HCT116 (cell line): ENCODE measurements around the gene TET3. TPM values are rescaled to one million over a fixed set of nuclear protein-coding genes. Genes with fewer than 3 reads are reported as not detected.
A peak's percentile ranks its signal among the peaks of the same experiment; 100 is the strongest.

Source experiments
- ATAC-seq: fragments of 200-7000 bp; cut with Tn5 transposase; 2 replicates; pipeline ENCODE4 v1.9.1; 2020; ENCODE audit warnings: mild to moderate bottlenecking, moderate library complexity
- BruUV-seq: library from RNA; stranded (reverse); fragments of 400-500 nt; replicated peaks from 2 replicates; lab custom pipeline; 2021; lab: Mats Ljungman, UMichigan
- CTCF ChIA-PET: fragments of 300-600 bp; sonication (Branson Sonifier 250); formaldehyde crosslinking; loops from one replicate; lab custom pipeline; 2021; ENCODE audit warnings: antibody characterized with exemption; lab: Charles Lee
- POLR2A ChIA-PET: fragments of 300-600, 350-600 bp; sonication (Branson Sonifier 250); formaldehyde crosslinking; loops from one replicate; lab custom pipeline; 2021; ENCODE audit warnings: antibody characterized with exemption; lab: Charles Lee
- RAD21 ChIA-PET, 2 experiments: fragments of 300-600 bp; sonication (Branson Sonifier 250); formaldehyde crosslinking; loops; one replicate each; lab custom pipeline; 2023; ENCODE audit warnings: low total read pairs in 2 of 2; ENCODE audit not compliant: uncharacterized antibody in 2 of 2, unreplicated experiment in 2 of 2, low non-redundant PET in 1 of 2; lab: Charles Lee
- DNase-seq: peaks from one replicate; pipeline ENCODE4 v3.0.0-alpha.2; 2010; ENCODE audit warnings: low read depth, low spot score
- H2AFZ ChIP-seq: fragments of 200-600 bp; shearing (Covaris generic), sonication (generic); 2 replicates; pipeline ENCODE4 v1.6.1; 2017; ENCODE audit warnings: low read depth, mixed run types, mixed read lengths, antibody characterized with exemption, low read length; ENCODE audit not compliant: poor library complexity, severe bottlenecking
- H3K27ac ChIP-seq: 2 replicates; pipeline ENCODE4 v1.5.1; 2012; ENCODE audit warnings: low read depth, low read length
- H3K27me3 ChIP-seq: fragments of 200-600 bp; sonication (generic); 2 replicates; pipeline ENCODE4 v1.6.1; 2016; ENCODE audit warnings: mixed run types, low read length, mixed read lengths; ENCODE audit not compliant: insufficient read depth
- H3K36me3 ChIP-seq, 2 experiments: fragments of 200-500 bp in 1 of 2; fragments of 200-600 bp in 1 of 2; sonication (Bioruptor generic) in 1 of 2; sonication (generic) in 1 of 2; 2 replicates each; pipeline versions ENCODE4 v1.5.1 to v1.6.1; 2014 to 2016; ENCODE audit warnings: low read length in 2 of 2, inconsistent platforms in 1 of 2, mixed read lengths in 1 of 2, mixed run types in 1 of 2; ENCODE audit not compliant: insufficient read depth in 2 of 2, control insufficient read depth in 1 of 2
- H3K4me1 ChIP-seq, 2 experiments: fragments of 200-600 bp in 1 of 2; sonication (generic) in 1 of 2; 2 replicates each; pipeline versions ENCODE4 v1.5.1 to v1.6.1; 2012 to 2017; ENCODE audit warnings: low read length in 2 of 2, inconsistent platforms in 1 of 2, mild to moderate bottlenecking in 1 of 2, mixed read lengths in 1 of 2, mixed run types in 1 of 2, moderate library complexity in 1 of 2; ENCODE audit not compliant: insufficient read depth in 2 of 2, control insufficient read depth in 1 of 2
- H3K4me2 ChIP-seq: fragments of 200-600 bp; sonication (generic); 2 replicates; pipeline ENCODE4 v1.6.1; 2017; ENCODE audit warnings: mixed run types, low read length, mixed read lengths
- H3K4me3 ChIP-seq, 2 experiments: fragments of 200-600 bp in 1 of 2; sonication (generic) in 1 of 2; replicated peaks in 1 of 2; 2 replicates each; pipeline ENCODE4 v1.5.1; 2011 to 2016; ENCODE audit warnings: low read length in 2 of 2, control low read depth in 1 of 2, low read depth in 1 of 2, mild to moderate bottlenecking in 1 of 2, mixed read lengths in 1 of 2, mixed run types in 1 of 2
- H3K79me2 ChIP-seq: fragments of 200-600 bp; sonication (generic); 2 replicates; pipeline ENCODE4 v1.6.1; 2017; ENCODE audit warnings: mild to moderate bottlenecking, mixed run types, low read length, moderate library complexity, mixed read lengths; ENCODE audit not compliant: insufficient read depth
- H3K9ac ChIP-seq: fragments of 200-600 bp; sonication (generic); 2 replicates; pipeline ENCODE4 v1.6.1; 2016; ENCODE audit warnings: low read length, mixed read lengths
- H3K9me2 ChIP-seq: fragments of 200-600 bp; sonication (generic), shearing (Covaris generic); 2 replicates; pipeline ENCODE4 v1.6.1; 2017; ENCODE audit warnings: mixed run types, mild to moderate bottlenecking, moderate library complexity; ENCODE audit not compliant: insufficient read depth
- H3K9me3 ChIP-seq, 2 experiments: fragments of 200-500 bp in 1 of 2; fragments of 200-600 bp in 1 of 2; sonication (Bioruptor generic) in 1 of 2; sonication (generic) in 1 of 2; 2 replicates each; pipeline ENCODE4 v1.6.1; 2014 to 2017; ENCODE audit warnings: low read length in 2 of 2, mixed read lengths in 2 of 2, inconsistent platforms in 1 of 2, low read depth in 1 of 2, mild to moderate bottlenecking in 1 of 2, mixed run types in 1 of 2, moderate library complexity in 1 of 2; ENCODE audit not compliant: control insufficient read depth in 1 of 2, insufficient read depth in 1 of 2
- H4K20me1 ChIP-seq: fragments of 200-600 bp; sonication (generic), shearing (Covaris generic); 2 replicates; pipeline ENCODE4 v1.6.1; 2017; ENCODE audit warnings: mixed run types, mild to moderate bottlenecking, moderate library complexity; ENCODE audit not compliant: insufficient read depth
- EZH2 ChIP-seq: fragments of 200-600 bp; sonication (generic); IDR thresholded peaks from 2 replicates; pipeline ENCODE4 v1.6.1; 2017; ENCODE audit warnings: antibody characterized with exemption, mixed run types
- FOSL1 ChIP-seq: IDR thresholded peaks from 2 replicates; pipeline ENCODE4 v1.6.1; 2012; ENCODE audit warnings: low read depth
- MAX ChIP-seq: IDR thresholded peaks from 2 replicates; pipeline ENCODE4 v1.6.1; 2012
- POLR2AphosphoS5 ChIP-seq: IDR thresholded peaks from 2 replicates; pipeline ENCODE4 v1.6.1; 2011; ENCODE audit warnings: mild to moderate bottlenecking, low read depth, low read length, moderate library complexity
- SRF ChIP-seq: IDR thresholded peaks from 2 replicates; pipeline ENCODE4 v1.6.1; 2012; ENCODE audit warnings: low read depth
- YY1 ChIP-seq: IDR thresholded peaks from 2 replicates; pipeline ENCODE4 v1.6.1; 2011; ENCODE audit warnings: low read length, low read depth, moderate library complexity, mild to moderate bottlenecking; ENCODE audit not compliant: insufficient replicate concordance; ENCODE audit errors: extremely low read depth
- ZBTB33 ChIP-seq: IDR thresholded peaks from 2 replicates; pipeline ENCODE4 v1.6.1; 2011; ENCODE audit warnings: mild to moderate bottlenecking, low read length, moderate library complexity; ENCODE audit not compliant: insufficient replicate concordance; ENCODE audit errors: extremely low read depth
- ZFX ChIP-seq: fragments of 450-650 bp; IDR thresholded peaks from 2 replicates; pipeline ENCODE4 v1.6.1; 2017
- ZNF274 ChIP-seq: fragments of 200-500 bp; sonication (Bioruptor generic); IDR thresholded peaks from 2 replicates; pipeline ENCODE4 v1.6.1; 2014; ENCODE audit warnings: mild to moderate bottlenecking, low read depth, low read length, inconsistent platforms
- intact Hi-C: fragments of 100-400 bp; cut with micrococcal nuclease; formaldehyde crosslinking; loops from 2 replicates; pipeline ENCODE4 v1.10.0; 2022
- total RNA-seq: library from RNA; stranded (reverse); gene quantifications from one replicate; pipeline ENCODE4 v1.2.1, GENCODE V29; 2021; ENCODE audit not compliant: unreplicated experiment

The TET3 gene
- total RNA-seq, 1 experiment from 2014 or later, result 15.4 TPM

- no peak overlapping the region for H2AFZ ChIP-seq
- ChIA-PET RAD21 (no interaction called here), CTCF (no interaction called here)
Observed at GRCh38 chr2:73992036-73992435, 7.3 kb downstream of the TET3 start.

GRCh38 chr2:73993376-73993775 lies 8.7 kb downstream of the TET3 start:
- TF ChIP-seq FOSL1 (no peak), YY1 (no peak), ZFX (no peak), ZBTB33 (no peak), ZNF274 (no peak), MAX (no peak)
- TF ChIP-seq, all 23 proteins: peak for 0
- ChIA-PET POLR2A (no interaction called here), CTCF (no interaction called here), RAD21 (no interaction called here)
- Histone ChIP-seq H3K27me3 (no peaks in the 10 kb centered on the region), H3K9me2 (no peaks in the 10 kb centered on the region), H2AFZ (no peak overlapping the region), H3K4me1 (peaks cover 7 to 51% of the 10 kb centered on the region in 2 experiments; a peak in 3 of 4 replicates), H3K27ac (no peak overlapping the region), H3K4me3 (0 out of 4 replicates have a peak overlapping the region, but pooled peaks of 1 of the 2 experiments have one; percentile 10), H3K79me2 (peaks cover 99% of the 10 kb centered on the region), H4K20me1 (no peaks in the 10 kb centered on the region; the same call in 1 of the 2 replicates), H3K9ac (no peak overlapping the region), H3K9me3 (no peaks in the 10 kb centered on the region), H3K36me3 (peaks cover 2 to 24% of the 10 kb centered on the region in 2 experiments; a peak in 1 of 4 replicates), H3K4me2 (peak overlapping the region; percentile 52)
- peak; percentile 49; the same call in 1 of the 2 replicates for ATAC-seq
- intact Hi-C loops, result no loop called here
- no peak for DNase-seq
- BruUV-seq, result no TSS peak

More at GRCh38 chr2:73992036-73992435, 7.3 kb downstream of the TET3 start:
- Histone ChIP-seq H3K4me3 (no peak overlapping the region), H3K9me2 (no peaks in the 10 kb centered on the region), H3K36me3 (peaks cover 4 to 35% of the 10 kb centered on the region in 2 experiments; a peak in 1 of 4 replicates), H3K27ac (no peak overlapping the region), H3K4me1 (peaks cover 7 to 51% of the 10 kb centered on the region in 2 experiments; a peak in 3 of 4 replicates), H3K9ac (no peak overlapping the region), H4K20me1 (no peaks in the 10 kb centered on the region; the same call in 1 of the 2 replicates), H3K4me2 (no peak overlapping the region), H3K27me3 (no peaks in the 10 kb centered on the region), H3K9me3 (no peaks in the 10 kb centered on the region), H3K79me2 (peaks cover 99% of the 10 kb centered on the region)
- intact Hi-C loops, result no loop called here
- ATAC-seq (no peak), DNase-seq (no peak)
- POLR2A ChIA-PET, result no interaction called here
- TF ChIP-seq SRF (no peak), YY1 (no peak), POLR2AphosphoS5 (no peak), ZBTB33 (no peak), FOSL1 (no peak), EZH2 (no peak)
- BruUV-seq, result no TSS peak
